GM23338 (cell line): ENCODE measurements around the gene GLE1. TPM values are rescaled to one million over a fixed set of nuclear protein-coding genes. Genes with fewer than 3 reads are reported as not detected.

ENCODE experiments used
- ATAC-seq: fragments of 200-7000 bp; cut with Tn5 transposase; 3 replicates; pipeline ENCODE4 v1.9.1; 2020
- DNase-seq: peaks from one replicate; pipeline ENCODE4 v3.0.0-alpha.2; 2015; ENCODE audit warnings: low spot score
- H2AFZ ChIP-seq: fragments of 200-600 bp; sonication (generic); 2 replicates; pipeline ENCODE4 v1.8.0; 2016; ENCODE audit warnings: antibody characterized with exemption, mild to moderate bottlenecking, moderate library complexity
- H3F3A ChIP-seq: fragments of 200-600 bp; sonication (generic); replicated peaks from 2 replicates; pipeline ENCODE4 v1.8.0; 2017; ENCODE audit warnings: antibody characterized with exemption, mixed run types, low read depth
- H3K27ac ChIP-seq: fragments of 200-600 bp; sonication (generic); 2 replicates; pipeline ENCODE4 v1.6.1; 2016; ENCODE audit warnings: low read depth
- H3K27me3 ChIP-seq: fragments of 200-600 bp; sonication (generic); 2 replicates; pipeline ENCODE4 v1.8.0; 2016; ENCODE audit warnings: mild to moderate bottlenecking, mixed run types, moderate library complexity; ENCODE audit not compliant: insufficient read depth
- H3K36me3 ChIP-seq: fragments of 200-600 bp; sonication (generic); 2 replicates; pipeline ENCODE4 v1.8.0; 2016; ENCODE audit warnings: mild to moderate bottlenecking; ENCODE audit not compliant: insufficient read depth
- H3K4me1 ChIP-seq: fragments of 200-600 bp; sonication (generic); 2 replicates; pipeline ENCODE4 v1.8.0; 2016; ENCODE audit warnings: mild to moderate bottlenecking, moderate library complexity; ENCODE audit not compliant: insufficient read depth
- H3K4me2 ChIP-seq: fragments of 200-600 bp; sonication (generic); 2 replicates; pipeline ENCODE4 v1.7.1; 2017; ENCODE audit warnings: mixed run types
- H3K4me3 ChIP-seq: fragments of 200-600 bp; sonication (generic); 2 replicates; pipeline ENCODE4 v1.6.1; 2016; ENCODE audit warnings: mixed run types
- H3K79me2 ChIP-seq: fragments of 200-600 bp; sonication (generic); replicated peaks from 2 replicates; pipeline ENCODE4 v1.8.0; 2017; ENCODE audit warnings: mild to moderate bottlenecking; ENCODE audit not compliant: insufficient read depth
- H3K9me2 ChIP-seq: fragments of 200-600 bp; sonication (generic); 2 replicates; pipeline ENCODE4 v1.8.0; 2017; ENCODE audit not compliant: insufficient read depth
- H4K20me1 ChIP-seq: fragments of 200-600 bp; sonication (generic); replicated peaks from 2 replicates; pipeline ENCODE4 v1.8.0; 2017; ENCODE audit warnings: mild to moderate bottlenecking; ENCODE audit not compliant: insufficient read depth
- H3K27ac Mint-ChIP-seq: 2 replicates; pipeline ENCODE4 v1.8.0; 2020; ENCODE audit warnings: inconsistent platforms, mild to moderate bottlenecking, moderate library complexity, mixed read lengths
- H3K27me3 Mint-ChIP-seq: 3 replicates; pipeline ENCODE4 v1.8.0; 2022; ENCODE audit warnings: low read depth, mild to moderate bottlenecking, moderate library complexity, mixed read lengths, inconsistent platforms; ENCODE audit not compliant: insufficient read depth, poor library complexity
- H3K36me3 Mint-ChIP-seq: 3 replicates; pipeline ENCODE4 v1.8.0; 2021; ENCODE audit warnings: low read depth, mild to moderate bottlenecking, inconsistent platforms, moderate library complexity, mixed read lengths
- H3K4me1 Mint-ChIP-seq: 3 replicates; pipeline ENCODE4 v1.8.0; 2020; ENCODE audit warnings: mild to moderate bottlenecking, inconsistent platforms, mixed read lengths
- H3K4me3 Mint-ChIP-seq: 3 replicates; pipeline ENCODE4 v1.8.0; 2021; ENCODE audit warnings: moderate library complexity, mild to moderate bottlenecking, inconsistent platforms, mixed read lengths
- H3K9me3 Mint-ChIP-seq: 3 replicates; pipeline ENCODE4 v1.8.0; 2020; ENCODE audit warnings: moderate library complexity, mild to moderate bottlenecking, inconsistent platforms, mixed read lengths
- CREB1 ChIP-seq: fragments of 250-450 bp; sonication (Bioruptor Pico); IDR thresholded peaks from 2 replicates; pipeline ENCODE4 v1.5.0; 2020; ENCODE audit warnings: low read depth, mild to moderate bottlenecking, moderate library complexity
- CTCF ChIP-seq, 2 experiments: fragments of 200-600 bp in 1 of 2; sonication (generic) in 1 of 2; conservative IDR thresholded peaks; 2 replicates each; pipeline versions ENCODE4 v1.5.1 to v1.6.1; 2016 to 2017; ENCODE audit warnings: antibody characterized with exemption in 2 of 2, low read depth in 2 of 2, mild to moderate bottlenecking in 2 of 2, moderate library complexity in 1 of 2
- ETS1 ChIP-seq: IDR thresholded peaks from 2 replicates; pipeline ENCODE4 v1.6.1; 2016; ENCODE audit warnings: antibody characterized with exemption
- EZH2 ChIP-seq: fragments of 200-600 bp; sonication (generic); IDR thresholded peaks from one replicate; pipeline ENCODE4 v1.8.0; 2017; ENCODE audit warnings: antibody characterized with exemption, mild to moderate bottlenecking, low read depth; ENCODE audit not compliant: unreplicated experiment
- EZH2phosphoT487 ChIP-seq: fragments of 200-600 bp; sonication (generic); IDR thresholded peaks from one replicate; pipeline ENCODE4 v1.8.1; 2018; ENCODE audit warnings: antibody characterized with exemption; ENCODE audit not compliant: unreplicated experiment
- JUNB ChIP-seq: IDR thresholded peaks from one replicate; pipeline ENCODE4 v1.6.1; 2016; ENCODE audit warnings: antibody characterized with exemption; ENCODE audit not compliant: unreplicated experiment
- NANOG ChIP-seq: IDR thresholded peaks from 2 replicates; pipeline ENCODE4 v1.6.1; 2016; ENCODE audit warnings: antibody characterized with exemption, borderline replicate concordance
- POLR2AphosphoS5 ChIP-seq: IDR thresholded peaks from 2 replicates; pipeline ENCODE4 v1.6.1; 2016; ENCODE audit warnings: antibody characterized with exemption, low read depth
- REST ChIP-seq: IDR thresholded peaks from one replicate; pipeline ENCODE4 v1.6.1; 2018; ENCODE audit warnings: antibody characterized with exemption; ENCODE audit not compliant: unreplicated experiment
- STAT1 ChIP-seq: IDR thresholded peaks from one replicate; pipeline ENCODE4 v1.6.1; 2016; ENCODE audit warnings: antibody characterized with exemption; ENCODE audit not compliant: unreplicated experiment
- ZNF114 ChIP-seq: fragments of 250-450 bp; sonication (Bioruptor Pico); IDR thresholded peaks from 2 replicates; pipeline ENCODE4 v1.5.0; 2020; ENCODE audit warnings: mild to moderate bottlenecking, moderate library complexity
- ZNF331 ChIP-seq: fragments of 250-450 bp; sonication (Bioruptor Pico); IDR thresholded peaks from 2 replicates; pipeline ENCODE4 v1.5.0; 2020; ENCODE audit warnings: low read depth, mild to moderate bottlenecking, moderate library complexity
- ZNF462 ChIP-seq: fragments of 250-450 bp; sonication (Bioruptor Pico); IDR thresholded peaks from 2 replicates; pipeline ENCODE4 v1.5.0; 2020; ENCODE audit warnings: mild to moderate bottlenecking, moderate library complexity
- polyA plus RNA-seq: library from polyadenylated mRNA; unstranded; fragments of >200 nt; fragmentation: Nextera tagmentation; extraction: Ambion mirVana; gene quantifications from 2 replicates; pipeline ENCODE4 v1.2.1, GENCODE V29; 2016
- total RNA-seq: library from RNA; depleted of rRNA; stranded (reverse); fragments of >200 nt; shearing (Covaris generic); gene quantifications from 2 replicates; pipeline ENCODE4 v1.2.3, GENCODE V29; 2014

Gene GLE1
- total and polyA plus RNA-seq, 2 experiments from 2014 or later = 7.4 to 22.1 TPM

GRCh38 chr9:128486201-128486600, 18.3 kb upstream of the GLE1 start:
- no peak overlapping the region for H3K4me3 Mint-ChIP-seq
- peaks cover 2% of the 10 kb centered on the region for H3K27me3 Mint-ChIP-seq
- H3K4me1 ChIP-seq = no peaks in the 10 kb centered on the region
- no peak overlapping the region for H3K4me3 ChIP-seq
- no peaks in the 10 kb centered on the region for H4K20me1 ChIP-seq
- H3K4me1 Mint-ChIP-seq = no peaks in the 10 kb centered on the region; the same call in 2 of the 3 replicates
- no peak overlapping the region for H3K4me2 ChIP-seq
- H3K36me3 Mint-ChIP-seq = peaks cover 23% of the 10 kb centered on the region
- H3K27me3 ChIP-seq = no peaks in the 10 kb centered on the region
- no peaks in the 10 kb centered on the region for H3K9me2 ChIP-seq
- TF ChIP-seq ZNF331 (no peak), JUNB (no peak), ZNF462 (CRISPR knock-in tag) (no peak), REST (no peak), POLR2AphosphoS5 (no peak), STAT1 (no peak), NANOG (no peak), CTCF (conservative IDR thresholded peaks at IDR 0.05; ENCODE audit: low read depth in 2 of 2) (no peak), EZH2 (no peak), CREB1 (no peak), EZH2phosphoT487 (no peak), ZNF114 (CRISPR knock-in tag) (no peak), ETS1 (no peak)
- no peak overlapping the region for H3K27ac ChIP-seq
- DNase-seq (no peak), ATAC-seq (no peak)
- H3F3A ChIP-seq = 0 out of 2 replicates have a peak, but pooled peaks cover 5% of the 10 kb centered on the region
- H3K36me3 ChIP-seq = no peaks in the 10 kb centered on the region
- no peaks in the 10 kb centered on the region for H3K79me2 ChIP-seq
- H3K9me3 Mint-ChIP-seq = no peaks in the 10 kb centered on the region
- H2AFZ ChIP-seq = no peak overlapping the region
- no peak overlapping the region for H3K27ac Mint-ChIP-seq
